HEK293 (cell line): Measurements from ENCODE around the gene TMEM267.

Source experiments
- CTCF ChIA-PET: fragments of 350-600 bp; formaldehyde crosslinking; extraction: SDS; loops from one replicate; lab custom pipeline; 2021; ENCODE audit warnings: antibody characterized with exemption; lab: Yijun Ruan, JAX
- POLR2A ChIA-PET: fragments of 300-600 bp; formaldehyde crosslinking; extraction: SDS; loops from one replicate; lab custom pipeline; 2020; ENCODE audit warnings: antibody characterized with exemption, inconsistent platforms; lab: Yijun Ruan, JAX
- H3K27ac ChIP-seq: fragments of 200-500 bp; sonication (Bioruptor generic); 2 replicates; pipeline ENCODE4 v1.5.1; 2014; ENCODE audit warnings: low read depth, low read length, control low read depth, inconsistent platforms; ENCODE audit errors: extremely low read depth
- H3K36me3 ChIP-seq, 2 experiments: fragments of 200-500 bp in 1 of 2; sonication (Bioruptor generic) in 1 of 2; 1 replicate in 1 of 2; 2 replicates in 1 of 2; pipeline ENCODE4 v1.5.1; 2014 to 2017; ENCODE audit warnings: inconsistent platforms in 2 of 2, low read length in 2 of 2; ENCODE audit not compliant: control insufficient read depth in 2 of 2, insufficient read depth in 1 of 2
- H3K4me1 ChIP-seq: fragments of 200-500 bp; sonication (Bioruptor generic); 2 replicates; pipeline ENCODE4 v1.5.1; 2014; ENCODE audit warnings: mild to moderate bottlenecking, low read length, inconsistent platforms; ENCODE audit not compliant: control insufficient read depth, insufficient read depth
- H3K4me3 ChIP-seq: 2 replicates; pipeline ENCODE4 v1.5.1; 2011; ENCODE audit warnings: low read depth, mild to moderate bottlenecking, control low read depth, low read length, moderate library complexity
- H3K9me3 ChIP-seq: fragments of 200-500 bp; sonication (Bioruptor generic); 2 replicates; pipeline ENCODE4 v1.5.1; 2014; ENCODE audit warnings: low read depth, low read length, inconsistent platforms; ENCODE audit not compliant: control insufficient read depth, insufficient read depth
- AEBP2 ChIP-seq: fragments of 450-650 bp; formaldehyde crosslinking; IDR thresholded peaks from 2 replicates; pipeline ENCODE4 v1.5.1; 2016; ENCODE audit warnings: missing biosample characterization, missing genetic modification characterization, borderline replicate concordance
- ATF2 ChIP-seq: fragments of 450-650 bp; formaldehyde crosslinking; IDR thresholded peaks from 2 replicates; pipeline ENCODE4 v1.5.1; 2016; ENCODE audit warnings: missing biosample characterization, missing genetic modification characterization, low read depth
- BCL11A ChIP-seq: fragments of 450-650 bp; formaldehyde crosslinking; IDR thresholded peaks from 2 replicates; pipeline ENCODE4 v1.5.1; 2016; ENCODE audit warnings: low read depth, missing biosample characterization, missing genetic modification characterization
- CTCF ChIP-seq: fragments of 450-650 bp; formaldehyde crosslinking; IDR thresholded peaks from 2 replicates; pipeline ENCODE4 v1.5.1; 2016; ENCODE audit warnings: missing biosample characterization, missing genetic modification characterization
- FEZF1 ChIP-seq: fragments of 450-650 bp; formaldehyde crosslinking; IDR thresholded peaks from 2 replicates; pipeline ENCODE4 v1.5.1; 2016; ENCODE audit warnings: missing biosample characterization, missing genetic modification characterization
- GLIS1 ChIP-seq: fragments of 450-650 bp; formaldehyde crosslinking; IDR thresholded peaks from 2 replicates; pipeline ENCODE4 v1.5.1; 2016; ENCODE audit warnings: missing biosample characterization, missing genetic modification characterization
- GLIS2 ChIP-seq: fragments of 450-650 bp; formaldehyde crosslinking; IDR thresholded peaks from 2 replicates; pipeline ENCODE4 v1.5.1; 2016; ENCODE audit warnings: missing biosample characterization, missing genetic modification characterization
- KLF8 ChIP-seq: fragments of 450-650 bp; formaldehyde crosslinking; IDR thresholded peaks from 2 replicates; pipeline ENCODE4 v1.5.1; 2016; ENCODE audit warnings: missing biosample characterization, missing genetic modification characterization
- SCRT1 ChIP-seq: fragments of 450-650 bp; formaldehyde crosslinking; IDR thresholded peaks from 2 replicates; pipeline ENCODE4 v1.5.1; 2016; ENCODE audit warnings: missing biosample characterization, missing genetic modification characterization, borderline replicate concordance
- SCRT2 ChIP-seq: fragments of 450-650 bp; formaldehyde crosslinking; IDR thresholded peaks from 2 replicates; pipeline ENCODE4 v1.5.1; 2016; ENCODE audit warnings: missing biosample characterization, missing genetic modification characterization
- ZBTB49 ChIP-seq: fragments of 450-650 bp; formaldehyde crosslinking; IDR thresholded peaks from 2 replicates; pipeline ENCODE4 v1.5.1; 2016; ENCODE audit warnings: missing biosample characterization, missing genetic modification characterization, low read depth
- ZFP3 ChIP-seq: fragments of 450-650 bp; formaldehyde crosslinking; IDR thresholded peaks from 2 replicates; pipeline ENCODE4 v1.5.1; 2016; ENCODE audit warnings: low read depth, missing biosample characterization, missing genetic modification characterization
- ZFP69B ChIP-seq: fragments of 450-650 bp; formaldehyde crosslinking; IDR thresholded peaks from 2 replicates; pipeline ENCODE4 v1.5.1; 2016; ENCODE audit warnings: missing biosample characterization, missing genetic modification characterization
- ZNF132 ChIP-seq: fragments of 450-650 bp; formaldehyde crosslinking; IDR thresholded peaks from 2 replicates; pipeline ENCODE4 v1.5.1; 2017; ENCODE audit warnings: missing biosample characterization, missing genetic modification characterization, borderline replicate concordance
- ZNF18 ChIP-seq: fragments of 450-650 bp; formaldehyde crosslinking; IDR thresholded peaks from 2 replicates; pipeline ENCODE4 v1.5.1; 2016; ENCODE audit warnings: missing biosample characterization, missing genetic modification characterization
- ZNF214 ChIP-seq: fragments of 450-650 bp; formaldehyde crosslinking; IDR thresholded peaks from 2 replicates; pipeline ENCODE4 v1.5.1; 2017; ENCODE audit warnings: missing biosample characterization, mild to moderate bottlenecking, missing genetic modification characterization, borderline replicate concordance
- ZNF26 ChIP-seq: fragments of 450-650 bp; formaldehyde crosslinking; IDR thresholded peaks from 2 replicates; pipeline ENCODE4 v1.5.1; 2016; ENCODE audit warnings: missing biosample characterization, missing genetic modification characterization
- ZNF707 ChIP-seq: fragments of 450-650 bp; formaldehyde crosslinking; IDR thresholded peaks from 2 replicates; pipeline ENCODE4 v1.5.1; 2016; ENCODE audit warnings: missing biosample characterization, missing genetic modification characterization
- ZNF76 ChIP-seq: fragments of 450-650 bp; formaldehyde crosslinking; IDR thresholded peaks from 2 replicates; pipeline ENCODE4; 2016; ENCODE audit warnings: low read depth, missing biosample characterization, missing genetic modification characterization, borderline replicate concordance
- ZNF768 ChIP-seq: fragments of 450-650 bp; formaldehyde crosslinking; IDR thresholded peaks from 2 replicates; pipeline ENCODE4 v1.5.1; 2018; ENCODE audit warnings: missing biosample characterization, mild to moderate bottlenecking, missing genetic modification characterization
- ZNF837 ChIP-seq: fragments of 450-650 bp; formaldehyde crosslinking; IDR thresholded peaks from 2 replicates; pipeline ENCODE4 v1.5.1; 2016; ENCODE audit warnings: missing biosample characterization, missing genetic modification characterization

Gene TMEM267

GRCh38 chr5:43415935-43416802 is 67.5 kb downstream of the TMEM267 start (continued):
- TF ChIP-seq ZNF26 (tag by site-specific recombination) (no peak), SCRT1 (tag by site-specific recombination) (peak; percentile 65), ZNF837 (tag by site-specific recombination) (no peak), GLIS1 (tag by site-specific recombination) (no peak), AEBP2 (tag by site-specific recombination) (no peak), ATF2 (no peak), SCRT2 (tag by site-specific recombination) (peak; percentile 68), BCL11A (tag by site-specific recombination) (no peak), CTCF (no peak), ZFP3 (tag by site-specific recombination) (no peak), ZNF132 (tag by site-specific recombination) (no peak)

GRCh38 chr5:43413966-43414365 is 69.7 kb downstream of the TMEM267 start:
- TF ChIP-seq ZFP69B (tag by site-specific recombination) (no peak), FEZF1 (tag by site-specific recombination) (no peak), KLF8 (tag by site-specific recombination) (no peak), ZNF768 (tag by site-specific recombination) (no peak), GLIS2 (tag by site-specific recombination) (no peak)
- ChIA-PET POLR2A (no interaction called here), CTCF (no interaction called here)
- H3K27ac ChIP-seq, result no peak overlapping the region
- H3K4me3 ChIP-seq, result no peak overlapping the region
- no peaks in the 10 kb centered on the region for H3K36me3 ChIP-seq
- no peaks in the 10 kb centered on the region for H3K9me3 ChIP-seq
- H3K4me1 ChIP-seq, result peaks cover 17% of the 10 kb centered on the region

GRCh38 chr5:43412644-43413043 is 71.0 kb downstream of the TMEM267 start:
- H3K4me3 ChIP-seq, result no peak overlapping the region
- H3K4me1 ChIP-seq, result peaks cover 17% of the 10 kb centered on the region
- H3K9me3 ChIP-seq, result no peaks in the 10 kb centered on the region
- ChIA-PET CTCF (interaction anchor here (0.6 to 4.0 kb wide), 6 partner anchors 9 to 139 kb away, joined by 3 to 21 read pairs (median 4); no protein-coding TSS in a partner anchor), POLR2A (interaction anchor here (1.4 to 2.2 kb wide), 2 partner anchors 71 to 291 kb away, joined by 6 to 7 read pairs; partner anchors contain the start of gene TMEM267)
- no peak overlapping the region for H3K27ac ChIP-seq
- no peaks in the 10 kb centered on the region for H3K36me3 ChIP-seq
- TF ChIP-seq ZNF707 (tag by site-specific recombination) (no peak), ZFP3 (tag by site-specific recombination) (no peak), ZBTB49 (tag by site-specific recombination) (no peak), ZNF18 (peak; percentile 70), ZNF76 (tag by site-specific recombination) (no peak), ZNF214 (tag by site-specific recombination) (no peak)
